Neural cell (in vitro differentiated cells): ENCODE data around the gene NEURL3. TPM values are rescaled to one million over a fixed set of nuclear protein-coding genes. Genes with fewer than 3 reads are reported as not detected.

Source experiments
- H2AFZ ChIP-seq: fragments of 200-600, 300-800 bp; sonication (generic), shearing (Covaris generic); 2 replicates; pipeline ENCODE4 v1.6.0; 2014; ENCODE audit warnings: low read depth, mild to moderate bottlenecking, antibody characterized with exemption, low read length, moderate library complexity
- H3F3A ChIP-seq: fragments of 200-600 bp; shearing (Covaris generic); 2 replicates; pipeline ENCODE4 v1.6.1; 2016; ENCODE audit warnings: mild to moderate bottlenecking, moderate library complexity, mixed read lengths, antibody characterized with exemption, low read length; ENCODE audit not compliant: insufficient read depth, poor library complexity, severe bottlenecking
- H3K27ac ChIP-seq: fragments of 200-600, 300-800 bp; sonication (generic), shearing (Covaris generic); 2 replicates; pipeline ENCODE4 v1.5.1; 2014; ENCODE audit warnings: mild to moderate bottlenecking, low read length, moderate library complexity
- H3K27me3 ChIP-seq: fragments of 300-800, 200-600 bp; sonication (generic), shearing (Covaris generic); 2 replicates; pipeline ENCODE4 v1.6.0; 2014; ENCODE audit warnings: mild to moderate bottlenecking, low read depth, low read length, moderate library complexity; ENCODE audit not compliant: insufficient read depth
- H3K36me3 ChIP-seq: fragments of 300-800, 200-600 bp; sonication (generic), shearing (Covaris generic); 2 replicates; pipeline ENCODE4 v1.5.1; 2014; ENCODE audit warnings: mild to moderate bottlenecking, antibody characterized with exemption, low read length, moderate library complexity; ENCODE audit not compliant: insufficient read depth
- H3K4me2 ChIP-seq: fragments of 300-800, 200-600 bp; sonication (generic), shearing (Covaris generic); 2 replicates; pipeline ENCODE4 v1.6.0; 2014; ENCODE audit warnings: mild to moderate bottlenecking, low read length
- H3K4me3 ChIP-seq: fragments of 300-800, 200-600 bp; sonication (generic), shearing (Covaris generic); 2 replicates; pipeline ENCODE4 v1.5.1; 2014; ENCODE audit warnings: mild to moderate bottlenecking, low read length, moderate library complexity
- H3K79me2 ChIP-seq: fragments of 200-600 bp; shearing (Covaris generic); replicated peaks from 2 replicates; pipeline ENCODE4 v1.6.0; 2014; ENCODE audit warnings: mild to moderate bottlenecking, low read length, moderate library complexity; ENCODE audit not compliant: insufficient read depth
- H3K9ac ChIP-seq: fragments of 300-800, 200-600 bp; sonication (generic), shearing (Covaris generic); 2 replicates; pipeline ENCODE4 v1.6.1; 2016; ENCODE audit warnings: mild to moderate bottlenecking, low read length, mixed read lengths
- H3K9me2 ChIP-seq: fragments of 200-600 bp; shearing (Covaris generic); 2 replicates; pipeline ENCODE4 v1.6.1; 2016; ENCODE audit warnings: mild to moderate bottlenecking, low read length, mixed read lengths; ENCODE audit not compliant: insufficient read depth
- H3K9me3 ChIP-seq: fragments of 200-600, 300-800 bp; sonication (generic), shearing (Covaris generic); 2 replicates; pipeline ENCODE4 v1.6.1; 2016; ENCODE audit warnings: mild to moderate bottlenecking, mixed run types, low read length, moderate library complexity, mixed read lengths
- H4K20me1 ChIP-seq: fragments of 200-600 bp; shearing (Covaris generic); 2 replicates; pipeline ENCODE4 v1.6.1; 2016; ENCODE audit warnings: mild to moderate bottlenecking, mixed run types; ENCODE audit not compliant: insufficient read depth
- CTCF ChIP-seq: fragments of 450-650 bp; IDR thresholded peaks from 2 replicates; pipeline ENCODE4 v1.5.1; 2014; ENCODE audit warnings: antibody characterized with exemption, mild to moderate bottlenecking, moderate library complexity; ENCODE audit not compliant: poor library complexity, severe bottlenecking
- EP300 ChIP-seq: fragments of 450-650 bp; conservative IDR thresholded peaks from 2 replicates; pipeline ENCODE4 v1.6.1; 2014; ENCODE audit warnings: antibody characterized with exemption, mild to moderate bottlenecking, moderate library complexity; ENCODE audit not compliant: poor library complexity, severe bottlenecking
- EZH2 ChIP-seq: fragments of 200-600, 300-800 bp; shearing (Covaris generic), sonication (generic); IDR thresholded peaks from 2 replicates; pipeline ENCODE4 v1.6.1; 2014; ENCODE audit warnings: antibody characterized with exemption, low read length, borderline replicate concordance, mild to moderate bottlenecking; ENCODE audit not compliant: insufficient read depth, poor library complexity, severe bottlenecking
- MXI1 ChIP-seq: fragments of 450-650 bp; conservative IDR thresholded peaks from 2 replicates; pipeline ENCODE4 v1.6.1; 2014; ENCODE audit warnings: antibody characterized with exemption, mild to moderate bottlenecking; ENCODE audit not compliant: poor library complexity, severe bottlenecking
- POLR2AphosphoS5 ChIP-seq: IDR thresholded peaks from 2 replicates; pipeline ENCODE4 v1.6.1; 2012
- RAD21 ChIP-seq: fragments of 450-650 bp; conservative IDR thresholded peaks from 2 replicates; pipeline ENCODE4 v1.6.1; 2014; ENCODE audit warnings: antibody characterized with exemption, mild to moderate bottlenecking, moderate library complexity
- REST ChIP-seq: IDR thresholded peaks from 2 replicates; pipeline ENCODE4 v1.6.1; 2012; ENCODE audit warnings: borderline replicate concordance
- SMC3 ChIP-seq: fragments of 450-650 bp; conservative IDR thresholded peaks from 2 replicates; pipeline ENCODE4 v1.6.1; 2014; ENCODE audit warnings: antibody characterized with exemption, mild to moderate bottlenecking, moderate library complexity; ENCODE audit not compliant: poor library complexity
- TAF1 ChIP-seq: IDR thresholded peaks from 2 replicates; pipeline ENCODE4 v1.6.1; 2012; ENCODE audit warnings: low read depth
- polyA plus RNA-seq: library from polyadenylated mRNA; depleted of rRNA; stranded (reverse); fragments of >200 nt; gene quantifications from 2 replicates; pipeline ENCODE4 v1.2.3, GENCODE V29; 2014

NEURL3 gene
- polyA plus RNA-seq, 1 donor from 2014 or later = not detected

DNA sequence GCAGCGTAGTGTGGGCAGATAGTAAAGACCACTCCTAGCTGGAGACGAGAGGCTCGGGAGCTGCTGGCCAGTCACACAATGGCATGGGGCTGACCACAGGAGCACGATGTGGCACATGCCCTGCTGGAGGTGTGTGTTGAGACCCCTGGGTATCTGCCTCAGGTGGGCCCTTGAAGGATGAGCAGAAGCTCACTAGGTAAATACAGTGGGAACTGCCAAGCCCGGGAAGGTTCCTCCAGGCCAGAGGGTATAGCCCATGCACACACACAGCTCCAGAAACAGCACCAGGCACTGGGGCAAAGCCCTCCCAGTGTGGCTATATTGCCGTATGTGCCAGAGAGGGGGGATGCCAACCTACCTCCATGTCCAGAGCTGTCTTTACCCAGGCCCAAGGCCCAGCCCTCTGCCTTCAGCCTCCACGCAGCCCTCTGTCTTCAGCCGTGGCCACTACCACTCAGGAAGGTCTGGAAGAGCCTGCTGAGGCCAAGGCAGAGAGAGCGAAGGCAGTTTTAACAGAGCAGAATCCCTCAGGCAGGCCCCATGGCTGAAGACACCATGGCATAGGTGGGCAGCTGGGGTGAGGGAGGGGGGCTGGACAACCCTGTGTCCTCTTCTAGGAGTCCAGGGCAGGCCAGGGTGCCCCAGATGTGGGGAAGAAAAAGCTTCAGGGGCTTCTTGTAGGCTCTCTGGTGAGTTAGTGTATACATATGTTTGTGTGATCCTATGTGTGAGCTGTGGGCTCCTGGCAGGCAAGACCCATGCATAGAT lies 24.4 kb upstream of the NEURL3 start:
- Histone ChIP-seq H3K27ac (no peak overlapping the region), H3K4me3 (no peak overlapping the region), H2AFZ (no peak overlapping the region), H3K9me2 (no peaks in the 10 kb centered on the region), H3K27me3 (peaks cover 28% of the 10 kb centered on the region), H4K20me1 (no peaks in the 10 kb centered on the region), H3K9ac (no peak overlapping the region), H3K4me2 (no peak overlapping the region), H3K79me2 (no peaks in the 10 kb centered on the region), H3K9me3 (no peaks in the 10 kb centered on the region), H3F3A (no peaks in the 10 kb centered on the region), H3K36me3 (no peaks in the 10 kb centered on the region)
- TF ChIP-seq CTCF (no peak), EZH2 (no peak), REST (no peak), EP300 (no peak), SMC3 (no peak), RAD21 (no peak), TAF1 (no peak), MXI1 (no peak), POLR2AphosphoS5 (no peak)

DNA sequence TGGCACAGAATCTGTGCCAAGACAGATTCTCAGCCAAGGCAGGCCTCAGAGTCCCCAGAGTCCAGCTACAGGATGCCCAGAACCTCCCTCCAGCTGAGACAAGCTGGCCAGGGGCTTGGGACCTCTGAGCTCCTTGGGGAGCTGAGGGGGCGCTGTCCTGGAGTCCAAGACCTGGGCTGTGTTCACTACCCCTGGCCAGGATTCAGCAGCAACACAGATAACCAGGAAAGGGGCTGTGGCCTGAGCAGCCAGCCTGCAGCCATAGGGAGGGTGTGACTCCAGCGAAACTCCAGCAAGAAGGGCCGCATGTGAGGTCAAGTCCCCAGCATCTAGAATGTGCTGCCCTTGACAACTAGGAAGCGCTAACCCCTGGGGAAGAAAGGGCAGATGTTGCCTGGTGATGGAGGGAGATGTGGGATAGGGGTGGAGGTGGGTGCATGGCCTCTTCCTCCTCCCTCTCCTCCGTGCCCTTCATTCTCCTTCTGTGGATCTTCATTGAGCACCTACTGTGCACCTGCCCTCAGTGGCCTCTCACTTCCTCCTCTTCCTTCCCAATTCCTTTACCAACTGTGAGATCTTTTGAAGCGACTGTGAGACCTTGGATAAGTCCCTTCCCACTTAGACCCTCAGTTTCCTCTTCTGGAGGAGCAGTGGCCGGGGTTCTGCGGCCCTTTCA lies 23.7 kb upstream of the NEURL3 start:
- no peak overlapping the region for H2AFZ ChIP-seq
- no peak overlapping the region for H3K4me2 ChIP-seq

More for the DNA sequence above, 23.7 kb upstream of the NEURL3 start:
- Histone ChIP-seq H3K36me3 (no peaks in the 10 kb centered on the region), H3K9ac (no peak overlapping the region), H3K27me3 (peaks cover 28% of the 10 kb centered on the region), H3K4me3 (no peak overlapping the region), H3K9me2 (no peaks in the 10 kb centered on the region), H3F3A (no peaks in the 10 kb centered on the region), H3K27ac (no peak overlapping the region), H4K20me1 (no peaks in the 10 kb centered on the region), H3K79me2 (no peaks in the 10 kb centered on the region), H3K9me3 (no peaks in the 10 kb centered on the region)
- TF ChIP-seq EZH2 (no peak), RAD21 (no peak), MXI1 (no peak), POLR2AphosphoS5 (no peak), CTCF (no peak), SMC3 (no peak), TAF1 (no peak), REST (no peak), EP300 (no peak)
